A549 (cell line): Measurements from ENCODE around the gene RNF39. TPM values are rescaled to one million over a fixed set of nuclear protein-coding genes. Genes with fewer than 3 reads are reported as not detected.

ENCODE experiments used
- ATAC-seq, 2 experiments: fragments of 200-7000 bp in 1 of 2; fragments of >200 bp in 1 of 2; cut with Nextera tagmentation in 1 of 2; cut with Tn5 transposase in 1 of 2; 3 replicates each; pipeline versions ENCODE4 v1.8.0 to v1.9.1; 2018 to 2020; ENCODE audit warnings: mild to moderate bottlenecking in 1 of 2, moderate library complexity in 1 of 2
- CTCF ChIA-PET: fragments of 300-600 bp; sonication (Branson Sonifier 250); formaldehyde crosslinking; extraction: SDS; loops from one replicate; lab custom pipeline; 2021; ENCODE audit warnings: antibody characterized with exemption, inconsistent platforms; lab: Yijun Ruan, JAX
- POLR2A ChIA-PET: fragments of 350-600 bp; formaldehyde crosslinking; extraction: SDS; loops from one replicate; lab custom pipeline; 2021; ENCODE audit warnings: antibody characterized with exemption, inconsistent platforms; lab: Yijun Ruan, JAX
- DNase-seq, 2 experiments: peaks; one replicate each; pipeline versions ENCODE4 v3.0.0 to v3.0.0-alpha.2; 2011 to 2016; ENCODE audit warnings: low read depth in 1 of 2, low spot score in 1 of 2
- FAIRE-seq: peaks from 2 replicates; lab custom pipeline; 2011; peaks lifted over from hg19 to GRCh38; lab: Jason Lieb, UNC
- H3K27ac ChIP-seq, 2 experiments: fragments of >200 bp; sonication (Bioruptor Twin); formaldehyde crosslinking; 3 replicates each; pipeline ENCODE4 v1.5.1; 2016 to 2017
- H3K4me1 ChIP-seq: fragments of >200 bp; sonication (Bioruptor Twin); formaldehyde crosslinking; 3 replicates; pipeline ENCODE4 v1.6.1; 2016
- H3K4me2 ChIP-seq: fragments of >200 bp; sonication (Bioruptor Twin); formaldehyde crosslinking; 3 replicates; pipeline ENCODE4 v1.6.1; 2016
- H3K4me3 ChIP-seq: fragments of >200 bp; sonication (Bioruptor Twin); formaldehyde crosslinking; 3 replicates; pipeline ENCODE4 v1.5.1; 2016
- H3K9me3 ChIP-seq: fragments of >200 bp; sonication (Bioruptor Twin); formaldehyde crosslinking; 3 replicates; pipeline ENCODE4 v1.6.1; 2016
- BHLHE40 ChIP-seq: IDR thresholded peaks from 2 replicates; pipeline ENCODE4 v1.6.1; 2012; ENCODE audit warnings: low read depth, low read length, inconsistent platforms
- CHD2 ChIP-seq: fragments of 150-350 bp; IDR thresholded peaks from 2 replicates; pipeline ENCODE4 v1.6.1; 2014; ENCODE audit warnings: low read length; ENCODE audit not compliant: partially characterized antibody
- CHD4 ChIP-seq: fragments of 200-600 bp; sonication (generic); IDR thresholded peaks from 2 replicates; pipeline ENCODE4 v1.6.1; 2016; ENCODE audit warnings: antibody characterized with exemption, mild to moderate bottlenecking, borderline replicate concordance
- E2F6 ChIP-seq: IDR thresholded peaks from 2 replicates; pipeline ENCODE4 v1.6.1; 2012; ENCODE audit warnings: low read depth, borderline replicate concordance
- EHF ChIP-seq: fragments of 250-450 bp; sonication (Bioruptor Pico); IDR thresholded peaks from 2 replicates; pipeline ENCODE4 v1.5.0; 2020; ENCODE audit warnings: mild to moderate bottlenecking
- EHMT2 ChIP-seq: fragments of 200-600 bp; sonication (generic); IDR thresholded peaks from 2 replicates; pipeline ENCODE4 v1.6.1; 2016; ENCODE audit warnings: antibody characterized with exemption, low read depth, mild to moderate bottlenecking, moderate library complexity
- ESRRA ChIP-seq: fragments of 150-350 bp; IDR thresholded peaks from 2 replicates; pipeline ENCODE4 v1.6.1; 2014; ENCODE audit warnings: mild to moderate bottlenecking, low read length, borderline replicate concordance
- FOXS1 ChIP-seq: fragments of 250-450 bp; sonication (Bioruptor Pico); IDR thresholded peaks from 2 replicates; pipeline ENCODE4 v1.5.0; 2020; ENCODE audit warnings: mild to moderate bottlenecking, moderate library complexity
- HDAC2 ChIP-seq: fragments of 200-600 bp; sonication (generic); IDR thresholded peaks from 2 replicates; pipeline ENCODE4 v1.6.1; 2016
- HES2 ChIP-seq: fragments of >200 bp; sonication (Bioruptor Twin); formaldehyde crosslinking; IDR thresholded peaks from 2 replicates; pipeline ENCODE4 v1.6.1; 2016
- HEYL ChIP-seq: fragments of 250-450 bp; sonication (Bioruptor Pico); IDR thresholded peaks from 2 replicates; pipeline ENCODE4 v1.8.0; 2021; ENCODE audit warnings: mild to moderate bottlenecking, moderate library complexity
- HOXB13 ChIP-seq: fragments of 250-450 bp; sonication (Bioruptor Pico); IDR thresholded peaks from 2 replicates; pipeline ENCODE4 v1.5.0; 2020; ENCODE audit warnings: low read depth, mild to moderate bottlenecking, moderate library complexity
- JUN ChIP-seq, 2 experiments: fragments of >200 bp; sonication (Bioruptor Twin); formaldehyde crosslinking; IDR thresholded peaks; 2 replicates in 1 of 2; 3 replicates in 1 of 2; pipeline ENCODE4 v1.6.1; 2016 to 2017
- KDM5A ChIP-seq: fragments of 200-600 bp; sonication (generic); IDR thresholded peaks from 2 replicates; pipeline ENCODE4 v1.6.1; 2016; ENCODE audit warnings: antibody characterized with exemption, mild to moderate bottlenecking
- MAZ ChIP-seq: fragments of 150-350 bp; IDR thresholded peaks from 2 replicates; pipeline ENCODE4 v1.6.1; 2014; ENCODE audit warnings: antibody characterized with exemption, low read depth, low read length, borderline replicate concordance
- MYC ChIP-seq: IDR thresholded peaks from 2 replicates; pipeline ENCODE4 v1.6.1; 2012; ENCODE audit warnings: mild to moderate bottlenecking, inconsistent platforms, low read length, improper control_type of control experiment, borderline replicate concordance
- NFE2L2 ChIP-seq: fragments of 150-350 bp; conservative IDR thresholded peaks from 2 replicates; pipeline ENCODE4 v1.6.1; 2014; ENCODE audit warnings: low read length
- NPAS2 ChIP-seq: fragments of 250-450 bp; sonication (Bioruptor Pico); IDR thresholded peaks from 2 replicates; pipeline ENCODE4 v1.8.0; 2022; ENCODE audit warnings: mild to moderate bottlenecking, moderate library complexity, borderline replicate concordance
- NR3C1 ChIP-seq: fragments of >200 bp; sonication (Bioruptor Twin); formaldehyde crosslinking; IDR thresholded peaks from 3 replicates; pipeline ENCODE4 v1.6.1; 2017
- PHF8 ChIP-seq: fragments of 200-600 bp; sonication (generic); IDR thresholded peaks from 2 replicates; pipeline ENCODE4 v1.6.1; 2016; ENCODE audit warnings: low read depth, mild to moderate bottlenecking, antibody characterized with exemption, moderate library complexity, borderline replicate concordance
- POLR2AphosphoS2 ChIP-seq: conservative IDR thresholded peaks from 2 replicates; pipeline ENCODE4 v1.6.1; 2012; ENCODE audit warnings: low read length, improper control_type of control experiment, inconsistent platforms
- RAD21 ChIP-seq, 2 experiments: fragments of >200 bp in 1 of 2; sonication (Bioruptor Twin) in 1 of 2; formaldehyde crosslinking in 1 of 2; IDR thresholded peaks in 1 of 2; conservative IDR thresholded peaks in 1 of 2; 2 replicates in 1 of 2; 3 replicates in 1 of 2; pipeline ENCODE4 v1.6.1; 2012 to 2018; ENCODE audit warnings: inconsistent platforms in 1 of 2
- SMC3 ChIP-seq: fragments of >200 bp; sonication (Bioruptor Twin); formaldehyde crosslinking; IDR thresholded peaks from 3 replicates; pipeline ENCODE4 v1.6.1; 2018; ENCODE audit warnings: inconsistent platforms
- TP53 ChIP-seq: fragments of 250-450 bp; sonication (Bioruptor Pico); IDR thresholded peaks from 2 replicates; pipeline ENCODE4 v1.5.0; 2021; ENCODE audit warnings: mild to moderate bottlenecking, moderate library complexity
- ZFP36 ChIP-seq: fragments of 450-650 bp; IDR thresholded peaks from 2 replicates; pipeline ENCODE4 v1.6.1; 2014; ENCODE audit warnings: borderline replicate concordance; ENCODE audit not compliant: partially characterized antibody
- WGBS: methylation state at CpG from one replicate; pipeline ENCODE4 v1.1.6; 2017; ENCODE audit errors: missing lambda C conversion rate; 5-methylcytosine and 5-hydroxymethylcytosine counted together
- polyA plus RNA-seq, 4 experiments: library from polyadenylated mRNA; depleted of rRNA in 3 of 4; stranded (reverse); fragments of >200 nt; fragmentation: RNase III in 1 of 4; extraction: RNeasy Plus Mini Kit Qiagen cat#74134 plus additional on column Dnase treatment in 1 of 4; gene quantifications; 2 replicates in 3 of 4; 3 replicates in 1 of 4; pipeline ENCODE4 v1.2.3, GENCODE V29; 2011 to 2017
- TF ChIP-seq, protein P1 (sequence below): IDR thresholded peaks from 2 replicates; pipeline ENCODE4 v1.6.1; 2012
- TF ChIP-seq, protein P2 (sequence below): IDR thresholded peaks from 2 replicates; pipeline ENCODE4 v1.6.1; 2012

RNF39 gene
- polyA plus RNA-seq, 2 of the 4 experiments (the other 2 are of a cell fraction), result not detected

- TF ChIP-seq NPAS2 (CRISPR knock-in tag), result no peak
- no peak for TF ChIP-seq CHD2
- no peak for TF ChIP-seq PHF8
- no peak for TF ChIP-seq FOXS1
- TF ChIP-seq POLR2AphosphoS2, result no peak
- TF ChIP-seq MAZ, result no peak
- no peak for TF ChIP-seq SMC3
These were observed 1.1 kb downstream of the RNF39 start (continued) for GRCh38 chr6:30074331-30075093.

DNA sequence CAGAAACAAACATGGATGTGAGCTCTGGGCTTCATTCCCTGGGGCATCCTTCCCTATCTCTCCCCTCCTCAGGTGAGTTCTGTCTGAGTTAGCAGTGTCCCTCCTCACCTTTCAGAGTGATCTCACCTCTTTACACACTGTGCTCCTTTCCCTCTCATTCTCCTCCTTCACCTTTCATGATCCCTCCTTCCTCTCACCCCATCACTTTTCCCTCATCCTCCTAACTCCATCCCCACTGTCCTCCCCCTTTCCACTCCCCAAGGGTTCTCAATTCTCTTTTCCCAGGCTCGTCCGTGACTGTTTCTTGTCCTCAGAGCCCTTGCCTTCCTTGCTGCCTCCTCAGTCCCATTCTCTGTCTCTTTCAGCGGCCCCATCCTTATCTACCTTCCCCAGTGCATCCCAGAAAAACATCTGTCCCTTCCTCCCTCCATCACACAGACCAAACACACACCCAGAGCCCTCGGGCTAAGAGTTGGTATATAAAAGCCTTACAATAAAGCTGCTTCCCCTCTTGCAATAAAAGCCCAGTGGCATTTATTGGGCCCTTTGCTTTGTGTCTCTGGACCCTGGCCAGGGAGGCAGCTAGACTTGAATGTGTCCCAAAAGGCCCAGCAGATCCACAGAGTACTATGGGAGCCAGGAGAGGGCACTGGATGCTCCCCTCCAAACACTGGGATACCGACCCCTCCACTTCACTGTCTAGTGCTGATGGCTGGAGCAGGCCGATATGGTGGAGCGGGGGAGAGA is 1.9 kb downstream of the RNF39 start:
- no peak for FAIRE-seq
- no peak overlapping the region for H3K4me3 ChIP-seq

DNA sequence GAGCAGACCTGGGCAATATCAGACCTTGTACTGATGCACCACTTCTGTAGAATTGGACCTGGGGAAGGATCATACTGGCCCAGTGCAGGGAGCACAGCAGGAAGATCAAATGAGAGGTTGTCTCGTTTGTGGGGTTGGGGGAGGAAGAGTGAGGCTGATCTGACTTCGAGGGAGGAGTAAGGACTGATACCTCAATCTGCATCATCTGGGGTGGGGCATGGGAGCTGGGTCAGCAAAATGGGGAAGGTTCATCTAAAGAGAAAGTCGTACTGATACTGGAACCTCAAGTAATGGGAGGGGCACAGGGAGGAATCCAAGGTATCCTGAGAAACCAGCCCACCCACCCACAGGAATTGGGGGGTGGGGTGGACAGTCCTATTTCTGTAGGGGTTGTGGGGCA is 3.7 kb downstream of the RNF39 start:
- no peak for ATAC-seq
- TF ChIP-seq RAD21 (conservative IDR thresholded peaks at IDR 0.05 in 1 of 2, IDR thresholded peaks at IDR 0.05 in 1 of 2), result no peak
- no peak for TF ChIP-seq HES2
- TF ChIP-seq HOXB13, result no peak
- TF ChIP-seq, protein P1, sequence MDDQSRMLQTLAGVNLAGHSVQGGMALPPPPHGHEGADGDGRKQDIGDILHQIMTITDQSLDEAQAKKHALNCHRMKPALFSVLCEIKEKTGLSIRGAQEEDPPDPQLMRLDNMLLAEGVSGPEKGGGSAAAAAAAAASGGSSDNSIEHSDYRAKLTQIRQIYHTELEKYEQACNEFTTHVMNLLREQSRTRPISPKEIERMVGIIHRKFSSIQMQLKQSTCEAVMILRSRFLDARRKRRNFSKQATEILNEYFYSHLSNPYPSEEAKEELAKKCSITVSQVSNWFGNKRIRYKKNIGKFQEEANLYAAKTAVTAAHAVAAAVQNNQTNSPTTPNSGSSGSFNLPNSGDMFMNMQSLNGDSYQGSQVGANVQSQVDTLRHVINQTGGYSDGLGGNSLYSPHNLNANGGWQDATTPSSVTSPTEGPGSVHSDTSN, result no peak
- TF ChIP-seq NFE2L2, result no peak
- TF ChIP-seq FOXS1, result no peak
- TF ChIP-seq E2F6, result no peak
- TF ChIP-seq ZFP36, result no peak
- ChIA-PET POLR2A (no interaction called here), CTCF (no interaction called here)
- FAIRE-seq, result no peak
- no peak overlapping the region for H3K27ac ChIP-seq
- peaks cover 16% of the 10 kb centered on the region; the same call in 1 of the 3 replicates for H3K4me1 ChIP-seq
- no peak overlapping the region for H3K4me3 ChIP-seq
- no peaks in the 10 kb centered on the region for H3K9me3 ChIP-seq
- 61% methylated on average over 3 of the region's 3 CpGs for WGBS
- DNase-seq, result no peak
- no peak overlapping the region for H3K4me2 ChIP-seq

More for the DNA sequence above, 1.9 kb downstream of the RNF39 start:
- CTCF ChIA-PET, result interaction anchor here (1.1 kb wide), 1 partner anchor 52 kb away, joined by 3 read pairs; no protein-coding TSS in a partner anchor
- DNase-seq, result no peak
- H3K27ac ChIP-seq, result no peak overlapping the region
- POLR2A ChIA-PET, result no interaction called here
- H3K4me2 ChIP-seq, result no peak overlapping the region
- no peaks in the 10 kb centered on the region for H3K9me3 ChIP-seq
- H3K4me1 ChIP-seq, result peaks cover 8% of the 10 kb centered on the region; the same call in 1 of the 3 replicates
- no peak for TF ChIP-seq BHLHE40
- TF ChIP-seq EHMT2, result no peak
- no peak for ATAC-seq
- 69% methylated on average over 6 of the region's 7 CpGs for WGBS

- H3K4me1 ChIP-seq, result peaks cover 16% of the 10 kb centered on the region; the same call in 1 of the 3 replicates
- no peak for DNase-seq
- no peak overlapping the region for H3K4me2 ChIP-seq
- 93% methylated on average over 52 of the region's 68 CpGs for WGBS
- H3K4me3 ChIP-seq, result no peak overlapping the region
- FAIRE-seq, result no peak
- H3K9me3 ChIP-seq, result no peaks in the 10 kb centered on the region
- POLR2A ChIA-PET, result no interaction called here
- no peak overlapping the region for H3K27ac ChIP-seq
- ATAC-seq, result no peak
- CTCF ChIA-PET, result interaction anchor here (1.2 to 1.8 kb wide), 2 partner anchors 31 to 32 kb away, joined by 4 to 5 read pairs; no protein-coding TSS in a partner anchor
- TF ChIP-seq JUN (IDR thresholded peaks at IDR 0.05), result no peak
- TF ChIP-seq KDM5A, result no peak
- TF ChIP-seq, protein P1, result no peak
- TF ChIP-seq MYC, result no peak
- no peak for TF ChIP-seq TP53 (CRISPR knock-in tag)
- no peak for TF ChIP-seq CHD4
- no peak for TF ChIP-seq NR3C1
- TF ChIP-seq POLR2AphosphoS2, result no peak
- no peak for TF ChIP-seq NFE2L2
- no peak for TF ChIP-seq ESRRA
- no peak for TF ChIP-seq EHF (CRISPR knock-in tag)
- TF ChIP-seq MAZ, result no peak
- no peak for TF ChIP-seq HEYL (CRISPR knock-in tag)
- TF ChIP-seq, protein P2, sequence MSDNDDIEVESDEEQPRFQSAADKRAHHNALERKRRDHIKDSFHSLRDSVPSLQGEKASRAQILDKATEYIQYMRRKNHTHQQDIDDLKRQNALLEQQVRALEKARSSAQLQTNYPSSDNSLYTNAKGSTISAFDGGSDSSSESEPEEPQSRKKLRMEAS, result no peak
- no peak for TF ChIP-seq HDAC2
These were observed 4.3 kb downstream of the RNF39 start for GRCh38 chr6:30071081-30071818.
